IgD-negative memory B cell (primary cell): ENCODE data around the gene ASPDH. TPM values are rescaled to one million over a fixed set of nuclear protein-coding genes. Genes with fewer than 3 reads are reported as not detected.
A peak's percentile ranks its signal among the peaks of the same experiment; 100 is the strongest.

Experiments
- H3K27ac Mint-ChIP-seq, 3 donors: one replicate each; pipeline ENCODE4 v1.8.0; 2020 to 2022; ENCODE audit warnings: mild to moderate bottlenecking in 3 of 3, mixed read lengths in 3 of 3, moderate library complexity in 1 of 3
- H3K27me3 Mint-ChIP-seq: one replicate; pipeline ENCODE4 v1.8.0; 2021; ENCODE audit warnings: mixed read lengths
- H3K36me3 Mint-ChIP-seq: one replicate; pipeline ENCODE4 v1.8.0; 2020; ENCODE audit warnings: mild to moderate bottlenecking, mixed read lengths
- H3K4me1 Mint-ChIP-seq, 3 donors: one replicate each; pipeline ENCODE4 v1.8.0; 2020 to 2022; ENCODE audit warnings: mixed read lengths in 3 of 3, mild to moderate bottlenecking in 1 of 3
- H3K4me3 Mint-ChIP-seq, 4 donors: one replicate each; pipeline ENCODE4 v1.8.0; 2020 to 2022; ENCODE audit warnings: mild to moderate bottlenecking in 4 of 4, mixed read lengths in 4 of 4, moderate library complexity in 3 of 4
- H3K9me3 Mint-ChIP-seq, 3 donors: one replicate each; pipeline ENCODE4 v1.8.0; 2020 to 2021; ENCODE audit warnings: mixed read lengths in 3 of 3, mild to moderate bottlenecking in 1 of 3
- polyA plus RNA-seq: library from polyadenylated mRNA; unstranded; fragments of 300-500 nt; fragmentation: Illumina TruSeq; gene quantifications from one replicate; pipeline ENCODE4 v1.2.3, GENCODE V29; 2021

The ASPDH gene
- polyA plus RNA-seq, 1 donor from 2014 or later = not detected

GRCh38 chr19:50551034-50551714, 37.5 kb upstream of the ASPDH start:
- Mint-ChIP-seq H3K27ac (no peak overlapping the region), H3K27me3 (peaks cover 45% of the 10 kb centered on the region), H3K4me3 (no peak overlapping the region), H3K4me1 (no peaks in the 10 kb centered on the region), H3K36me3 (no peaks in the 10 kb centered on the region), H3K9me3 (peaks cover 0 to 5% (median 0%) of the 10 kb centered on the region in 3 donors)

DNA sequence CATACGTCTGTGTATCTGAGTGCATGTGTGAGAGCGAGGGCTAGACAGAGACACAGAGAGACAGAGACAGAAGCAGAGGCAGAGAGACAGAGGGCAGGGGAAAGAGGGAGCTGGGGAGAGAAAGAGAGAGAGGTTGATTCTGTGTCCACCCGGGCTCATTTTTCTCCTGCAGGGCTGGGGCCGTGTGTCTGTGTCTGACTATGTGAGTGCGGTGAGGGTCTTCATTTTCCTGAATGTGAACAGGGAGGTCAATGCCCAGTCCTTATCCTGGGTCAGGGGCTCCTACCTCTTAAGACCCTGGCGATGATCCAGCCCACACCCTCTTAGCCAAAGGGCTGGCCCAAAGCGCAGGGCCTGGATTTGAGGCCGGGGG, 36.9 kb upstream of the ASPDH start:
- Mint-ChIP-seq H3K4me1 (no peaks in the 10 kb centered on the region), H3K27ac (no peak overlapping the region), H3K9me3 (peaks cover 0 to 5% (median 0%) of the 10 kb centered on the region in 3 donors), H3K36me3 (no peaks in the 10 kb centered on the region), H3K4me3 (no peak overlapping the region), H3K27me3 (peaks cover 43% of the 10 kb centered on the region)

DNA sequence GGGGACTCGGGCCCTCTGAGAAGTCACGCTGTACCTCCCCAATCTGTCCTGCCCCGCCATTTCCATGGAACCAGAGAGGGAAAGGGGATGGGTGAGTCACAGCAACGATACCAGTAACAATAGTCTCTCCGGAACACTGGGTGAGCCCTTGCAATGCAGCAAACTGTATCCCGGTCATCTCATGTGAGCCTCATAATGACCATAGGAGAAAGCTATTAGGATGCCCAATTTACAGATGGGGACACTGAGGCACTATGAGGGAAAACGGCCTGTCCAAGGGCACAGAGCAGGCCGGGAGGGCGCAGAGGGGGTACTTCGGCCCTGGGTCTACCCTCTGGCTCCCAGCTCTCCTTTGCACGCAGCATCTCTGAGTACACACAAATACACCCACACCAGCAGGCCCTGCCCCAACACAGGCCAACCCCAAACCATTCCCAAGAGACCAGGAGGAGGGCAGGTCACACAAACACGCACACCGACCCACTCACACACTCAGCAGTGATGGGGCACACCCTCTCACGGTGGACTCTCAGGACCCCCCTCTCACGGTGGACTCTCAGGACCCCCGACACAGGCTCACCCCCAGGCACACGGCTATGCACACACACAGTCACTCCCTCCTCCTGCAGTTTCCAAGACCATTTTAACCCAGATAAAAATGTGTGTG, 36.3 kb upstream of the ASPDH start:
- Mint-ChIP-seq H3K36me3 (no peaks in the 10 kb centered on the region), H3K27ac (no peak overlapping the region), H3K9me3 (peaks cover 0 to 3% (median 0%) of the 10 kb centered on the region in 3 donors), H3K27me3 (peaks cover 39% of the 10 kb centered on the region), H3K4me1 (peaks cover 0 to 2% (median 1%) of the 10 kb centered on the region in 3 donors), H3K4me3 (no peak overlapping the region)

GRCh38 chr19:50549059-50549926, 35.6 kb upstream of the ASPDH start:
- Mint-ChIP-seq H3K4me1 (peaks cover 0 to 2% (median 1%) of the 10 kb centered on the region in 3 donors), H3K9me3 (peaks cover 0 to 3% (median 0%) of the 10 kb centered on the region in 3 donors), H3K36me3 (no peaks in the 10 kb centered on the region), H3K27ac (no peak overlapping the region), H3K4me3 (no peak overlapping the region), H3K27me3 (peaks cover 34% of the 10 kb centered on the region)

GRCh38 chr19:50548191-50549058, 34.7 kb upstream of the ASPDH start:
- no peak overlapping the region for H3K27ac Mint-ChIP-seq
- peaks cover 0 to 2% (median 1%) of the 10 kb centered on the region in 3 donors for H3K4me1 Mint-ChIP-seq
- peaks cover 0 to 1% (median 0%) of the 10 kb centered on the region in 3 donors for H3K9me3 Mint-ChIP-seq
- H3K27me3 Mint-ChIP-seq = peaks cover 28% of the 10 kb centered on the region
- no peak overlapping the region for H3K4me3 Mint-ChIP-seq
- H3K36me3 Mint-ChIP-seq = no peaks in the 10 kb centered on the region

DNA sequence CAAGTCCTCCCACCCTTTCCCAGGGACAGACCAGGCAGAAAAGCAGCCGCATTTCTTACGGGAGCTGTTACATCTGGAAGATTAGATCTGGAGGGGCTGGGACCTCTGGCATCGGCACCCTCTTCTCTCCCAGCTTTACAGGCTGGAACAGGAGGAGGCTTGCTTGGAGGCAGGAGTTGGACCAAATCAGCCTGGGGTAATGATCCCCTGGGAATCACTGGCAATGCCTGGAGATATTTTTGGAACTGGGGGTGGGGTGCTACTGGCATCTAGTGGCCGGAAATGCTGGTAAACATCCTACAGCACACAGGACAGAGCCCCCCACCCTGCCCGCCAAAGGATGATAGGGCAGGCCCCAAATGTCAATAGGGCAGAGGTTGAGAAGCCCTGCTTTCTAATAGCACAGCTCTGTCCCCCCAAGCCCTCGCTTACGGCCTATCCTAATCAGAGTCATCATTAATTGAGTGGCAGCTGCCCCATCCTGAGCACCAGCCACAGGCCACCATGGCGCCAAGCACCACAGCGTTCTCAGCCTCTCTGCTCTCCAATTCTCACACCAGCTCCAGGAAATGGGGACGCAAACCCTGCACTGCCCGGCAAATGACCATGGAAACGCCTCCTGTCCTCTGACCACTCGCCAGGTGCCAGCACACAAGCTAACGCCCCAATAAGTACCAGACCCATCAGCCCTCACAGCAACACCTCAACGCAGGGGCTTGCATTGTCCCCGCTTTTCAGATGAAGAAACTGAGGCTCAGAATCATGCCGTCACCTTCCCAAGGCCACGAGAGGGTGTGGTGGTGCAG, 33.9 kb upstream of the ASPDH start:
- Mint-ChIP-seq H3K36me3 (no peaks in the 10 kb centered on the region), H3K4me1 (peaks cover 0 to 3% (median 2%) of the 10 kb centered on the region in 3 donors), H3K4me3 (no peak overlapping the region), H3K9me3 (no peaks in the 10 kb centered on the region), H3K27ac (no peak overlapping the region), H3K27me3 (peaks cover 23% of the 10 kb centered on the region)

GRCh38 chr19:50546527-50547221, 33.0 kb upstream of the ASPDH start:
- H3K4me3 Mint-ChIP-seq = no peak overlapping the region
- peaks cover 20% of the 10 kb centered on the region for H3K27me3 Mint-ChIP-seq
- no peaks in the 10 kb centered on the region for H3K36me3 Mint-ChIP-seq
- no peaks in the 10 kb centered on the region for H3K9me3 Mint-ChIP-seq
- peaks cover 0 to 3% (median 2%) of the 10 kb centered on the region in 3 donors for H3K4me1 Mint-ChIP-seq
- no peak overlapping the region for H3K27ac Mint-ChIP-seq

DNA sequence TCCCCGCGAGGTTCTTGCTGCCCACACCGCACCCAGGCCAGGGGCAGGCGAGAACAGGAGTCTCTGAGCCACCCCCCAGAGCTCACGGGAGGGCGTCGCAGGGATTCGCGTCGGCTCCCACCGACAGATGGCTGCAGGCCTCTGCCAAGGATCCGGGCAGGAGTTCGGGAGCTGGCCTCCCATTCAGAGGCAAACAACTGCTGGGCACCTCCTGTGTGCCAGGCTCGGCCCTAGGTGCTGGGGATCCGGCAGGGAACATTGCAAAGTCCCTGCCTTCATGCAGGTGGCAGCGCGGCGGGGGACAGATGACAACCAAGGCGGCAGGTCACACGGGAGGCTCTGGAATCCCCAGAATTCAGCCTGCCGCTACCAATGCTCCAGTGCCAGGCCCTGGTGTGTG, 29.2 kb upstream of the ASPDH start:
- Mint-ChIP-seq H3K27me3 (peaks cover 9% of the 10 kb centered on the region), H3K36me3 (no peaks in the 10 kb centered on the region), H3K4me3 (no peak overlapping the region), H3K27ac (no peak overlapping the region), H3K9me3 (no peaks in the 10 kb centered on the region), H3K4me1 (peaks cover 0 to 3% (median 2%) of the 10 kb centered on the region in 3 donors)

- Mint-ChIP-seq H3K4me1 (peaks cover 0 to 3% (median 1%) of the 10 kb centered on the region in 3 donors), H3K27ac (no peak overlapping the region), H3K9me3 (peaks cover 7 to 13% (median 7%) of the 10 kb centered on the region in 3 donors), H3K36me3 (no peaks in the 10 kb centered on the region), H3K27me3 (peaks cover 11% of the 10 kb centered on the region), H3K4me3 (peak overlapping the region in 1 of 4 donors; percentile 77)
Observed at GRCh38 chr19:50537769-50538230, 24.1 kb upstream of the ASPDH start.

DNA sequence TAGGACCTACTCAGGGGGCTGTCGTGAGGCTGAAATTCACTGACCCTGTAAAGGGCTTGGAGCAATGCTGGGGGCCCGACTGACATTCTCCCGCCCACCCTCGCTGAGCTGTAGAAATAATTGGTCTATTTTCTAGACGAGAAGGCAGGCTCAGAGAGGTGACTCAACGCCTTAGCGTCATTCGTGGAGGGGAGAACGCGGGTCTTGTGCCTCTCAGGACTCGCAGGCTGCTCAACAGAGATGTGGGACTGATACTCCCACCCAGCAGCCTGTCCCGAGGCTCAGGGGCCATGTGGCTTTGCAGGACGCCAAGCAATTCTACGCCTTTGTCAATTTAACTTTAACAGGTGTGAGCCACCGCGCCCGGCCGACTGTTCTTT, 23.6 kb upstream of the ASPDH start:
- Mint-ChIP-seq H3K4me3 (peak overlapping the region in 1 of 4 donors; percentile 77), H3K9me3 (peaks cover 11 to 18% (median 12%) of the 10 kb centered on the region in 3 donors), H3K27ac (no peak overlapping the region), H3K27me3 (peaks cover 15% of the 10 kb centered on the region), H3K4me1 (peaks cover 0 to 2% (median 1%) of the 10 kb centered on the region in 3 donors), H3K36me3 (no peaks in the 10 kb centered on the region)

- peaks cover 13 to 20% (median 14%) of the 10 kb centered on the region in 3 donors for H3K9me3 Mint-ChIP-seq
- peak overlapping the region in 1 of 3 donors; percentile 54 for H3K27ac Mint-ChIP-seq
- H3K36me3 Mint-ChIP-seq = no peaks in the 10 kb centered on the region
- H3K4me3 Mint-ChIP-seq = no peak overlapping the region
- peaks cover 17% of the 10 kb centered on the region for H3K27me3 Mint-ChIP-seq
- peaks cover 0 to 2% (median 1%) of the 10 kb centered on the region in 3 donors for H3K4me1 Mint-ChIP-seq
Observed at GRCh38 chr19:50536662-50537305, 23.1 kb upstream of the ASPDH start.

- H3K27ac Mint-ChIP-seq = no peak overlapping the region
- H3K27me3 Mint-ChIP-seq = peaks cover 20% of the 10 kb centered on the region
- no peak overlapping the region for H3K4me3 Mint-ChIP-seq
- H3K36me3 Mint-ChIP-seq = no peaks in the 10 kb centered on the region
- peaks cover 13 to 20% (median 14%) of the 10 kb centered on the region in 3 donors for H3K9me3 Mint-ChIP-seq
- H3K4me1 Mint-ChIP-seq = peaks cover 0 to 2% (median 1%) of the 10 kb centered on the region in 3 donors
Observed at GRCh38 chr19:50535672-50536187, 22.0 kb upstream of the ASPDH start.
